ENCODE results near the gene RPE. TPM values are rescaled to one million over a fixed set of nuclear protein-coding genes. Genes with fewer than 3 reads are reported as not detected.

The RPE gene
- total RNA-seq, 1 donor from 2014 or later = 59.8 TPM

GRCh38 chr2:210055825-210056224 lies 53.4 kb downstream of the RPE start:
- no peak for DNase-seq (ENCODE audit: low read depth, low spot score)
- Mint-ChIP-seq H3K27ac (ENCODE audit: unreplicated experiment) (no peak overlapping the region), H3K4me1 (no peaks in the 10 kb centered on the region), H3K9me3 (peaks cover 16% of the 10 kb centered on the region), H3K27me3 (ENCODE audit: low read depth) (no peaks in the 10 kb centered on the region), H3K36me3 (ENCODE audit: low read depth) (peaks cover 35% of the 10 kb centered on the region), H3K4me3 (no peak overlapping the region)
- no peak for TF ChIP-seq CTCF (conservative IDR thresholded peaks at IDR 0.05)

GRCh38 chr2:210063306-210063705 lies 60.9 kb downstream of the RPE start:
- no peak overlapping the region for H3K4me3 Mint-ChIP-seq
- H3K27ac Mint-ChIP-seq (ENCODE audit: unreplicated experiment) = no peak overlapping the region
- no peak for DNase-seq (ENCODE audit: low read depth, low spot score)
- no peaks in the 10 kb centered on the region for H3K27me3 Mint-ChIP-seq (ENCODE audit: low read depth)
- no peaks in the 10 kb centered on the region for H3K4me1 Mint-ChIP-seq
- peaks cover 4% of the 10 kb centered on the region for H3K9me3 Mint-ChIP-seq
- TF ChIP-seq CTCF (conservative IDR thresholded peaks at IDR 0.05) = no peak
- H3K36me3 Mint-ChIP-seq (ENCODE audit: low read depth) = peaks cover 12% of the 10 kb centered on the region

Other genes starting within 250 kb of the RPE start
- gene UNC80, start 230.8 kb upstream of the RPE start, total RNA-seq = 2.5 and 2.8 TPM in 2 replicates
- 18.3 and 19.2 TPM in 2 replicates for gene KANSL1L, start 168.8 kb downstream of the RPE start, total RNA-seq
- 0.35 TPM in 1 of 2 replicates, not detected in the other for gene ACADL, start 222.8 kb downstream of the RPE start, total RNA-seq